Measurements from ENCODE around the gene NOTUM. TPM values are rescaled to one million over a fixed set of nuclear protein-coding genes. Genes with fewer than 3 reads are reported as not detected.

NOTUM gene
- total and polyA plus RNA-seq, 9 of the 15 experiments (the other 6 are each of a cell fraction or from before 2014, with no cell fraction given) = 0.03 to 14.0 (median 4.1) TPM

- POLR2A ChIA-PET = interaction anchor here (0.6 to 2.3 kb wide), 3 partner anchors 15 to 227 kb away, joined by 3 to 7 read pairs (median 3); no protein-coding TSS in a partner anchor
- Histone ChIP-seq H3K79me2 (ENCODE audit: control insufficient read depth, insufficient read depth, low read length) (peaks cover 44% of the 10 kb centered on the region), H3K4me2 (ENCODE audit: insufficient read depth, low read length) (no peak overlapping the region), H3K9me1 (ENCODE audit: control insufficient read depth, insufficient read depth, low read length) (peaks cover 13% of the 10 kb centered on the region), H3K36me3 (ENCODE audit: control insufficient read depth, insufficient read depth, low read length) (peaks cover 36% of the 10 kb centered on the region; the same call in 2 of the 3 replicates), H3K9ac (ENCODE audit: insufficient read depth in 1 of 2, low read depth in 2 of 2, low read length in 2 of 2) (peak overlapping the region in 1 of 2 experiments; percentile 19; a peak in 1 of 4 replicates), H4K20me1 (replicated peaks; ENCODE audit: control insufficient read depth, insufficient read depth, low read length) (peaks cover 10% of the 10 kb centered on the region), H2AFZ (ENCODE audit: low read depth, low read length) (no peak overlapping the region), H3K27me3 (ENCODE audit: control insufficient read depth in 2 of 2, insufficient read depth in 2 of 2, low read length in 2 of 2) (no peaks in the 10 kb centered on the region), H3K9me3 (replicated peaks; ENCODE audit: control insufficient read depth, insufficient read depth, low read depth, low read length) (no peaks in the 10 kb centered on the region), H3K4me1 (replicated peaks in 1 of 2; ENCODE audit: control insufficient read depth in 2 of 2, insufficient read depth in 2 of 2, low read length in 2 of 2) (peaks cover 36 to 96% of the 10 kb centered on the region in 2 experiments), H3K27ac (ENCODE audit: extremely low read depth, low read depth, low read length) (no peak overlapping the region), H3K4me3 (no peak overlapping the region)
- CTCF ChIA-PET (ENCODE audit: low intra/inter-chr PET ratio) = no interaction called here
- intact Hi-C loops (cut with micrococcal nuclease) (no loop called here), in situ Hi-C loops (cut with MboI) (no loop called here)
- BruUV-seq (replicated peaks) = no TSS peak
- FAIRE-seq (no peak), ATAC-seq (no peak), DNase-seq (ENCODE audit: extremely low read depth in 1 of 4, low spot score in 3 of 4) (no peak)
- WGBS (ENCODE audit: insufficient coverage, low coverage, missing lambda C conversion rate) = 77% methylated on average over 11 of the region's 13 CpGs
- TF ChIP-seq MEF2D (tag; conservative IDR thresholded peaks at IDR 0.05; ENCODE audit: low read depth) (no peak), BRF1 (IDR thresholded peaks at IDR 0.05; ENCODE audit: borderline replicate concordance, extremely low read depth, insufficient read length) (no peak), ZKSCAN1 (IDR thresholded peaks at IDR 0.05; ENCODE audit: low read depth, low read length) (no peak), POLR2G (IDR thresholded peaks at IDR 0.05; ENCODE audit: low read depth, low read length) (peak; percentile 86), HMGN3 (IDR thresholded peaks at IDR 0.05; ENCODE audit: borderline replicate concordance, extremely low read depth, insufficient read length, low read depth, low read length) (peak; percentile 2), RBFOX2 (IDR thresholded peaks at IDR 0.05; ENCODE audit: low read depth, low read length) (0 out of 2 replicates have a peak, but pooled peaks have one; percentile 33), RBM14 (IDR thresholded peaks at IDR 0.05; ENCODE audit: borderline replicate concordance, insufficient read depth, low read depth, low read length) (0 out of 2 replicates have a peak, but pooled peaks have one; percentile 15)
Observed at GRCh38 chr17:81931189-81931556, 29.8 kb downstream of the NOTUM start.
